GM06990 (cell line): ENCODE measurements around the gene HEMK1.

Experiments used
- DNase-seq: peaks from one replicate; pipeline ENCODE4 v3.0.0-alpha.2; 2011; ENCODE audit not compliant: insufficient read length; ENCODE audit errors: extremely low read depth
- H3K27me3 ChIP-seq: replicated peaks from 2 replicates; pipeline ENCODE4 v1.6.0; 2011; ENCODE audit warnings: low read length; ENCODE audit not compliant: control insufficient read depth, insufficient read depth
- H3K36me3 ChIP-seq: 2 replicates; pipeline ENCODE4 v1.5.1; 2011; ENCODE audit warnings: low read length; ENCODE audit not compliant: control insufficient read depth, insufficient read depth
- H3K4me3 ChIP-seq: replicated peaks from 2 replicates; pipeline ENCODE4 v1.5.1; 2011; ENCODE audit warnings: low read depth, mild to moderate bottlenecking, control low read depth, low read length
- TF ChIP-seq, protein P1 (sequence below): IDR thresholded peaks from 2 replicates; pipeline ENCODE4 v1.5.1; 2011; ENCODE audit warnings: low read length, control low read depth, mild to moderate bottlenecking, inconsistent platforms; ENCODE audit not compliant: insufficient read depth, poor library complexity, severe bottlenecking

HEMK1 gene

DNA sequence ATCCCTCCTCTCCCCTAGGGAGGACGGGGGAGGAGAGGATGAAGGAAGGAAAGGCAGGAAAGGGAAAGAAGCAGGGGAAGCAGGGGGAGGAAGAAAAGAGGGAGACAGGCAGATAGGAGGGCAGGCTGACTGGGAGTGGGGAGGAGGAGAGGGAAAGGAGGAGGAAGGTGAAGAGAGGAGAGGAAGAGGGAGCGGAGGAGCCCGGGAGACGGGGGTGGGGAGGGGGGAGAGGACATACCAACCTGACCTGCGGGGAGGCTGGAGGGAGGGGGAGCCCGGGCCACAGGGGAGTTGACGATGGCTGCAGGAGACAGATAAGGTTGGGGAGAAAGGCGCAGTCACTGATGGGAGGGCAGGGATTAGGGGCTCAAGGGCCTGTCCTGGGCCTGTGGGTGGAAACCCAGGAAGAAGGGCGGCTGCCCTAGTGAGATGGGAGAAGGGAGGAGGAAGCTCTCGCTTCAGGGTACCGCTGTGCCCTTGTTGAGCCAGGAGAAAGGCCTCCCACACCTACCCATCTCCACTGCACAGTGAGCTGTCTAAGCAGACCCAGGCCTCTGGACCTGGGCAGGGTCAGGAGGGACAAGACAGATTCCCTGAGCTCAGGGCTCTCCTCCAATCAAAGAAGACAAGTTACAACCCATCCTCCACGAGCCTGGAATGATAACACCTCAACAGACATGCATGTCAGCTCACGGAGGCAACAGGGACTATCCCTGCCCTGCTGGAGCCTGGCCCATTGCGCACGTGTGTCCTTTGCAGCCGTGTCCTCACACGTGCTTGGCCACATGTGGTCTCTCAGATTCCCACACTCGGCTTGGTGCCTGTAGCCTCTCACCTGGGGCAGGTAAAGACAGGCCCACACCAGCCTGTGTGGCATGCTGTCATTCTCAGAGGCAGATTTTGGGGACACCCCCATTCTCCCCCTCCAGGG, 29.7 kb upstream of the HEMK1 start:
- H3K27me3 ChIP-seq, result peaks cover 1% of the 10 kb centered on the region
- DNase-seq, result no peak
- H3K36me3 ChIP-seq, result no peaks in the 10 kb centered on the region
- TF ChIP-seq, protein P1, sequence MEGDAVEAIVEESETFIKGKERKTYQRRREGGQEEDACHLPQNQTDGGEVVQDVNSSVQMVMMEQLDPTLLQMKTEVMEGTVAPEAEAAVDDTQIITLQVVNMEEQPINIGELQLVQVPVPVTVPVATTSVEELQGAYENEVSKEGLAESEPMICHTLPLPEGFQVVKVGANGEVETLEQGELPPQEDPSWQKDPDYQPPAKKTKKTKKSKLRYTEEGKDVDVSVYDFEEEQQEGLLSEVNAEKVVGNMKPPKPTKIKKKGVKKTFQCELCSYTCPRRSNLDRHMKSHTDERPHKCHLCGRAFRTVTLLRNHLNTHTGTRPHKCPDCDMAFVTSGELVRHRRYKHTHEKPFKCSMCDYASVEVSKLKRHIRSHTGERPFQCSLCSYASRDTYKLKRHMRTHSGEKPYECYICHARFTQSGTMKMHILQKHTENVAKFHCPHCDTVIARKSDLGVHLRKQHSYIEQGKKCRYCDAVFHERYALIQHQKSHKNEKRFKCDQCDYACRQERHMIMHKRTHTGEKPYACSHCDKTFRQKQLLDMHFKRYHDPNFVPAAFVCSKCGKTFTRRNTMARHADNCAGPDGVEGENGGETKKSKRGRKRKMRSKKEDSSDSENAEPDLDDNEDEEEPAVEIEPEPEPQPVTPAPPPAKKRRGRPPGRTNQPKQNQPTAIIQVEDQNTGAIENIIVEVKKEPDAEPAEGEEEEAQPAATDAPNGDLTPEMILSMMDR, result no peak
- H3K4me3 ChIP-seq, result no peak overlapping the region

GRCh38 chr3:50542177-50543034, 26.9 kb upstream of the HEMK1 start:
- no peaks in the 10 kb centered on the region for H3K36me3 ChIP-seq
- TF ChIP-seq, protein P1, result peak; percentile 91
- no peak overlapping the region for H3K4me3 ChIP-seq
- no peak for DNase-seq
- H3K27me3 ChIP-seq, result peaks cover 1% of the 10 kb centered on the region

GRCh38 chr3:50545781-50546180, 23.5 kb upstream of the HEMK1 start:
- peaks cover 1% of the 10 kb centered on the region; the same call in 1 of the 2 replicates for H3K27me3 ChIP-seq
- no peak overlapping the region for H3K4me3 ChIP-seq
- H3K36me3 ChIP-seq, result no peaks in the 10 kb centered on the region
- no peak for DNase-seq
- TF ChIP-seq, protein P1, result no peak

- TF ChIP-seq, protein P1, result no peak
These were observed 20.1 kb upstream of the HEMK1 start for GRCh38 chr3:50549226-50549625.

GRCh38 chr3:50550079-50550736, 19.1 kb upstream of the HEMK1 start:
- Histone ChIP-seq H3K4me3 (no peak overlapping the region), H3K36me3 (no peaks in the 10 kb centered on the region), H3K27me3 (no peaks in the 10 kb centered on the region)
- TF ChIP-seq, protein P1, result peak; percentile 83
- no peak for DNase-seq

More at GRCh38 chr3:50549226-50549625, 20.1 kb upstream of the HEMK1 start:
- DNase-seq, result no peak
- Histone ChIP-seq H3K36me3 (no peaks in the 10 kb centered on the region), H3K27me3 (no peaks in the 10 kb centered on the region), H3K4me3 (no peak overlapping the region)
